GM21529 (cell line): Measurements from ENCODE around the gene ZFR2.

ENCODE experiments used
- ATAC-seq: cut with Tn5 transposase; IDR thresholded peaks from one replicate; pipeline ENCODE4 v1.9.1; 2021; ENCODE audit not compliant: unreplicated experiment

ZFR2 gene

DNA sequence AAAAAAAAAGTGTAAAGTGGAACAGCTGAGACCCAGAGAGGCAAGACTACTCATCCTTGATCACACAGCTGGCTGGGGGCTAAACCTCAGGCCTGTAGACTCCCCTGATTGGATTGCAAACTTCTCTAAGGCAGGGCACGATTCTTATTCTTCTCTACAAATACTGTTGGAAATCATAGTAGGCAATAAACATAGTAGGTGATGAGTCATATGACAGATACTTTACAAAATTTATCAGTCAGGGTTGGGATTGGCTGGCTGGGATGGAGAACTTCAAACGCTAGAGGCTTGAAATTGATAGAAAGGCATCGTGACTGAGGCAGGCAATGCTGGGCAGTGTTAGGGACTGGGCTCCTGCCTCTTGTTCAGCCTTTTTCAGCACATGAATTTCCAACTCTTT lies 76.7 kb downstream of the ZFR2 start:
- no peak for ATAC-seq

DNA sequence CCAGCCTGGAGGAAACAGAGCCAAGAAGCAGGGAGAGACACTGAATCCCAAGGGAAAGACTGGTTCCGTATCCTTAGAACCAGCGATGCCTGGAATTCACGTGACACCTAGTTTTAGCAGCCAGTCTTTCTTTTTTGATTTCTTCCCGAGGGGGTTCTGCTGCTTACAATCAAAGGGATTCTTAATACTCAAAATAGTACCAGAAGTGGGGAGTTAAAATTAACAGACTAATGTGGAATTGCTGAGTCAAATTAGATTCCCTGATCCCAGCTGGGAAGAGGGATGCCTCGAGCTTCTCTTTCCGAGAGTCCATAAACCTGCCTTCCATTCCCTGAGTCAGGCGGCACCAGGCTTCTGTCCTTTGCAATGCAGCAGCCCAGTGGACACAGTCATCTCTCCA lies 77.9 kb downstream of the ZFR2 start:
- no peak for ATAC-seq

DNA sequence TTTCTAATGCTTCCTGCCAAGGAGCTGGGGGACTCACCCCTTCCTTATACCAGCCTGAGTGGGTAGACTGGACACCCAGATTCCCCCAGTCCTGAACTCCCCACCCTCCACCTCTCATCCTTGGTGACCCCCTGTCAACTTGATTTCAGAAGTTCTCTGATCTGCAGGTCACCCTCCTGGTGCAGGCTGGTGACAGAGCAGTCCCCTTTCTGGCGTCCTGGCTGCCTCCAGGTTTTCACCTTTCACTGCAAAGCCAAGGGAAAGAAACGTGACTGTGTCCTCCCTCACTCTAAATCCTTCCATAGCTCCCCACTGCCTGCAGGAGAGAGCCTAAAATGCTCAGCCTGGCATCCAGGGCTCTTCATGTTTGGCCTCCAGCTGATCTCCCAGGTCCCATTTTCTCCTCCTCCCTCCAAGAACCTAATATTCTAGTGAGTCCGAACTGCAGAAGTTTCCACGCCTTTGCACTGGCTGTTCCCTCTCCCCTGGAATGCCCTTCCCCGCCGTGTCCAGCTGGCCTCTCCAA lies 78.6 kb downstream of the ZFR2 start:
- no peak for ATAC-seq

DNA sequence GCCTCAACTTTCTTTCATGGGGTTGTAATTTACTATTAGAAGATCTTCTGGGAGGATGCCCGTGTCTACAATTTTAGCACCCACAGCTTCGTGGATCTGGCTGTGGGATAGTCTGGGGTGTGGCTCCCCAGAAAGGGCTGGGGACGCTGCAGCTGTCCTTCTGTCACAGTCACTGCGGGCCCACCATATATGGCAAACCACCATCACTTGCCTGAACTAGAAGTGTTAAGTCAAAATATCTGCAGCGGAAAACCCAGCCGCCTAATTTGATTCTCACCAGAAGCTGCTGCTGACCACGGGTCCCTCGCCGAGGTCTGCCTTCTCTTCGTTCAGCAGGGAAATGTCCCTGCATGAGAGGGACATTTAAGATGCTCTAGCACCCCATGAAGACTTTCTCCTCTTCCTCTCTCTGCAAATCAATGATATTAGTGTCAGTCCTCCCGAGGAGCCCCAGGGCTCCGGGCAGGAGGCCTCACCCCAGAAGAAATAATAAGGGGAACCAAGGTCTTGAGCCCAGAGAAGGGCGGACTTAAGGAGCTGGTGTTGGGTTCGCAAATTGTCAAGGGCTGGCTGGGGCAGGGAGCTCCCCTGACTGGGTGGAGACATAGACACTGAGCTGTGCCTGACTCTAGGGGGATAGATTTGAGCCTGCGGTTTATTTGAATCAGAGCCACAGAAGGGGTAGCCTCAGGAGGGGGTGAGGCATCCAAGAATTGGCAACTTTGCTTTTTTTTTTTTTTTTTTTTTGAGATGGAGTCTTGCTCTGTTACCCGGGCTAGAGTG lies 79.7 kb downstream of the ZFR2 start:
- no peak for ATAC-seq

- ATAC-seq = no peak
Observed at GRCh38 chr19:3785938-3786824, 82.7 kb downstream of the ZFR2 start, which contains the start of gene MATK. MATK (minus strand) TSS chr19:3786381; CDS start chr19:3785135, 1,246 bp downstream.

DNA sequence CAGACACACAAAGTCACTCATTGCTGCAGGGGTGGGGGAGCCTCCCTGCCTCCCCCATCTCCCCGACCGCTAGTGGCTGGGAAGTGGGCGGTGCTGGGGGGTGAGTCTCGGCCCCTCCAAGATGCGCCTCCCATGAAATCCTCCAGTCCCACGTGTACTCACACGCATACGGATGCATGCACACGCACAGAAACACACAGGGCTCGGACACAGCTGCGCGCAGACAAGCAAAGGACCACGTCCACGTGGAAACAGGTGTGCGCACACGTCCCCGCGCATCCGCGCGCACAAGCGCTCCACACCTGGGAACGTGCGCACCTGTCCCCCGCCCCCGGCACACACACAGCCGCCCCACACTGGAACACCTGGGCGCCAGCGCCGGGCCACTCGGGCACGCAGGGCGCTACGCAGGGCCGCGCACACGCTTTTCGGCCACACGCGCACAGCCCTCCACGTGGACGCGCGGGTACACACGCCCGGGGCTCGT lies 83.3 kb downstream of the ZFR2 start:
- no peak for ATAC-seq

- no peak for ATAC-seq
Observed at GRCh38 chr19:3784607-3785450, 84.0 kb downstream of the ZFR2 start.

DNA sequence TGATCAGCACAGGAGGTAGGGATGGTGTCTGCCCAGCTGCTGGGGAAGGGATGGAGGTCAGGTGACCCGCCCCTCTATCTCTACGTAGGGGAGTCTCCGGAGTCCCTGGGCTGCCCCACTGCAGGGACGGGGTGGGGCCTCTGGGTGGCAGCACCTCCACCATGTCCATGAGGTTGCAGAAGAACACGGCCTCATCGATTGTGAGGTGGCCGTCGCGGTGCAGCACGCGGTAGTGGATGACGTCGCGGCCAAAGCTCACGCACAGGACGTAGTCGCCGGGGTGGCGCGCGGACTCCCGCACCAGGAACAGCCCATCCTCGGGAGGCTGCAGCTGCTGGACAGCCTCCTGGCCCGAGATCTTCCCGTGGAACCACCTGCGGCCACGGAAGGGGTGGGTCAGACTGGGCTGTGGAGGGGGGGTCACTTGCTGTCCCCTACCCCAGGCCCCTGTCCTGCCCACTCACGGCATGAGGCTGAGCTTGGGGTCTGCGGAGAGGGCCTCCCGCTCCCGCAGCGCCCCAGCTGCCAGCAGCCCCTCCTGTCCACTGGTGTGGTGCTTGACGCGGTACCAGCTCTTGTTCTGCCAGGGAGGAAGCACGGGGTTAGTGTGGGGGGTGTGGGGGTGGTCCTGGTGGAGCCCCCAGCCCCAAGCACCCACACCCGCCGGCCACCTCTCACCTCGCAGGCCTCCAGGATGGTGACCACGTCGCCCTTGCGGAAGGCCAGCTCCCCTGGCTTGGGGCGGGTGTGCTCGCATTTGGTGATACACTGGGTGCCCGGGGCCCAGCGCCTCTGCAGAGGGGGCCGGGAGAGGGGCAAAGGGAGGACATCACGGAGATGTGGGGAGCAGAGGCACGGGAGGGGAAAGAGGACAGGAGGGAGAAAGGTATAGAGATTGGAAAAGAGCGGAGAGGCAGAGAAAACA lies 84.9 kb downstream of the ZFR2 start:
- no peak for ATAC-seq

DNA sequence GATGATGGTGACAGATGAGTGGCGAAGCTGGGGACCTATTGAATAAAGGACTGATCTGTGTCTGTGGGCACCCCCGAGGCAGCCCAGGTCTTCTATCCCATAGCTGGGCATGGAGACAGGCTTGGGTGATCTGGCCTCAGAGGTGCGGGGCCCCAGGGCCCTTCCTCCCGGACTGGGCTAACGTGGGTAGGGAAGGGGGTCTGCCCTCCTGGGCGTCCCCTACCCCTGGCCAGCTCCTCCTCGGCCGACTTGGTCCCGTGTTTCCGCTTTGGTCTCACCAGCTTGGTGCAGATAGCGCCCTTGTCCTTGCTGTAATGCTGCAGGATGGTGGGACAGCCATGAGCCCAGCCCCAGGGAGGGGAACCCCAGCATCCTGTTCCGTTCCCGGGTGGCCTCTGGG lies 85.9 kb downstream of the ZFR2 start:
- no peak for ATAC-seq

DNA sequence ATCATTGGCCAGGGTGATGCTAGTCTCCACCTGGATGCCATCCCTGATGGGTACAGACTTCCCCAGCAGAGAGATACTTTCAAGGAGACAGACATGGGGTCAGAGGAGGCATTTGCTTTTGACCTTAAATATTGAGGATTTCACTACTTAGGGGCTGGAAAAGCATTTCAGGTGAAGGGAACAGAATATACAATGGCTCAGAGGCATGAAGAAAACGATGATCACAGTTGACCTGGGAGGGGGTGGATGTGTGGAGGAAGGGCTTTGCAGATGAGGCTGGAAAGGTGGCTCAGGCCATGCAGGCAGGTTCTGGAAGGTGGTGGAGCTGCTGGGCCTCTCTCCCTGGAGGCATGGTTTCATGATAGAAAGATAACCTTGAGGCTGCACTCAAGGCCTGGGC lies 86.5 kb downstream of the ZFR2 start:
- no peak for ATAC-seq

DNA sequence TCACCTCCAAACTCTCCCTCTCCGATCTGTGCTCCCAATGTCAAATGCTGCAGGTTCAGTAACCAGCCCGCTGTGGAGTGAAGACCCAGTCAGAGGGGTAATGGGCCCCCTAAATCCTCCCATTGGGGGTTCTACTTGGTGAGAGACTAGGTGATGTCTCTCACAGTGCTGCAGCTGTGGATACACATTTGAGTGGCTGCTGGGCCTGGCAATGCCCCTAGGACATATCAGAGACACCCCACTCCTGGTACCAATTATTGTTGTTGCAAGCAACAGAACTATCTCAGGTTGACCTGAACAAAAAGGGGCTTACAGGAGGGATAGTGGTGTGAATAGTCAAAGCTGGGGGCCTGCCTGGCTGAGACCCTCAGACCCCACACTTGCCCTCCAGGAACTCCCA lies 87.2 kb downstream of the ZFR2 start:
- ATAC-seq = no peak

DNA sequence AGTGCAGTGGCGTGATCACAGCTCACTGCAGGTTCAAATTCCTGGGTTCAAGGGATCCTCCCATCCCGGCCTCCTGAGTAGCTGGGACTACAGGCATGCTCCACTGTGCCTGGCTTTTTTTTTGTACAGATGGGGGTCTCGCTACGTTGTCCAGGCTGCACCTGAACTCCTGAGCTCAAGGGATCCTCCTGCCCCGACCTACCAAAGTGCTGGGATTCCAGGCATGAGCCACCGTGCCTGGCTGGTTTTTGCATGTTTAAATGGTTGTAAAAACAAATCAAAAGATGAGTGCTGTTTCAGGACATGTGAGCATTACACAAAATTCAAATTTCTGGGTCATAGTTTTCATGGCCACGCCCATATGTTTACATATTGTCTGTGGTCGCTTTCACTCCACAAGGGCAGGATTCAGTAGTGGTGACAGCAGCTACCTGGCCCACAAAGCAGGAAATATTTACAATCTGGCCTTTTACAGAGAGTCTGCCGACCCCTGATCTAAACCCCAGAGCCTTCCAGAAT lies 88.0 kb downstream of the ZFR2 start:
- no peak for ATAC-seq

DNA sequence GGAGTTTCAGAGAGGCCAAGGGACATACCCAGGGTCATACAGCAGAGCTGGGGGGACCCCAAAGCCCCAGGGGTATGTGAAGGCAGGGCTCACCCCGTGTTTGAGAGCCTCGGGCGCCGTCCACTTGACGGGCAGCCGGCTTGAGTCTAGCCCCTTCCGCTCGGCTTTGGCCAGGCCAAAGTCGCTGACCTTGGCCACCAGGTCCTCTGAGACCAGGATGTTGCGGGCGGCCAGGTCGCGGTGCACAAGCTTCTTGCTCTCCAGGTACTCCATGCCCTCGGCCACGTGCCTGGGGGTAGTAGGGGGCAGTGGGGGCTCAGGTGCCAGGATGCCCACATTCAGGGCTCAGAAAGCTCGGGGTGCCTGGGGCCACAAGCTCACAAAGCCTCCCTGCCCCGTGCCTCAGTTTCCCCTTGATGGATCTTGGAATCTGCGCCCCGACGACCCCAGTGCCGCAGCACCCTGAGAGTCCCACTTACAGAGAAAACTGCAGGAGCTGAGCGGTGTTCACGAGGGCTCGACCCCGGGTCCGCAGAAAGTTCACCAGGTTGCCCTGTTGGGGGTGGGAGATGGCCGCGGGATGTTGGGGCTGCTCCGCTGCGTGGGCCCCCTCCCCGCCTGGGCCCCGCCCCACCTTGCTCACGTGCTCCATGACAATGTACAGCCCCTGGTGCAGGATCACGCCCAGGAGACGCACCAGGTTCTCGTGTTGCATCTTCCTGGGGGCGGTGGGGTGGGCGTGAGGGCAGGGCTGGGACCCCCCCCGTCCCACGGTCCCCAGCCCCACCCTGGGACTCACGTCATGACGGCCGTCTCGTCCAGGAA lies 89.7 kb downstream of the ZFR2 start:
- no peak for ATAC-seq

DNA sequence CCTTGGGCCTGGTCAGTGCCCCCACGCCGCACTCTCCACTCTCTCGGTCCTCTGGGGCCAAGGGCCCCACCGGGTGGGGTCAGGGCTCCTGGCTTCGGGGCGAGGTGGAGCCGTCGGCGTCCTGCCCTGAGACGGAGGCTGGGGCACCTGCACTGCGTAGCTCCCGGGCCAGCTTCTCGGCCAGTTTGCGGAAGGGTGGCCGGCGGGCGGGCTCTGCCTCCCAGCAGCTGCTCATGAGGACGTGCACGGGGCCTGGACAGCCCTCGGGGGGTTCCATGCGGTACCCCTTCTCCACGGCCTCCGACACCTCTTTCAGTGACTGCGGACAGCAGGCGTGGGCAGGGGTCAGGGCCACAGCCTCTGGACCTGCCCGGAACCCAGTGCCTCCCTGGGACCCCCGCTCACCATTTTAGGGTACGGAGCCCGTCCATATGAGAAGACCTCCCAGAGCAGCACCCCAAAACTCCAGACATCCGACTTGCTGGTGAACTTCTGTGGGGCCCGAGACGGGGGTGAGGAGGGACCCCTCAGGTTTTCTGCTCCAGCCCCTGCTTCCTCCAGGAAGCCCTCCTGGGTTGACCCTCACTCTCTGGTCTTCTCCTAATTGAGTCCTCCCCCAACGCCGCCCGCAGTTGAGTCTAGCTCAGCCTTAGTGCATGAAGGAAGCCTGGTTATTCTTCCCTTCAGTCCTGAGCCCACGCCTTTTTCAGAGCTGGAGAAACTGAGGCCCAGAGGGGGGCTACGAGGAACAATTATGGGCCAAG lies 90.6 kb downstream of the ZFR2 start:
- ATAC-seq = no peak

- ATAC-seq = no peak
Observed at GRCh38 chr19:3776479-3777040, 92.3 kb downstream of the ZFR2 start.

GRCh38 chr19:3775831-3776230 lies 93.0 kb downstream of the ZFR2 start:
- no peak for ATAC-seq

- no peak for ATAC-seq
Observed at GRCh38 chr19:3775374-3775711, 93.5 kb downstream of the ZFR2 start.
